GM18499 (cell line): ENCODE data around the gene KCNQ1OT1.
"Not testable (repeated sequence)": the region's sequence is repeated elsewhere in the genome, so short reads cannot be mapped to it uniquely, and the experiment has no call there.

Experiments used
- ATAC-seq: cut with Tn5 transposase; IDR thresholded peaks from one replicate; pipeline ENCODE4 v1.9.1; 2021; ENCODE audit warnings: moderate number of reproducible peaks; ENCODE audit not compliant: insufficient read depth, unreplicated experiment

KCNQ1OT1 gene

DNA sequence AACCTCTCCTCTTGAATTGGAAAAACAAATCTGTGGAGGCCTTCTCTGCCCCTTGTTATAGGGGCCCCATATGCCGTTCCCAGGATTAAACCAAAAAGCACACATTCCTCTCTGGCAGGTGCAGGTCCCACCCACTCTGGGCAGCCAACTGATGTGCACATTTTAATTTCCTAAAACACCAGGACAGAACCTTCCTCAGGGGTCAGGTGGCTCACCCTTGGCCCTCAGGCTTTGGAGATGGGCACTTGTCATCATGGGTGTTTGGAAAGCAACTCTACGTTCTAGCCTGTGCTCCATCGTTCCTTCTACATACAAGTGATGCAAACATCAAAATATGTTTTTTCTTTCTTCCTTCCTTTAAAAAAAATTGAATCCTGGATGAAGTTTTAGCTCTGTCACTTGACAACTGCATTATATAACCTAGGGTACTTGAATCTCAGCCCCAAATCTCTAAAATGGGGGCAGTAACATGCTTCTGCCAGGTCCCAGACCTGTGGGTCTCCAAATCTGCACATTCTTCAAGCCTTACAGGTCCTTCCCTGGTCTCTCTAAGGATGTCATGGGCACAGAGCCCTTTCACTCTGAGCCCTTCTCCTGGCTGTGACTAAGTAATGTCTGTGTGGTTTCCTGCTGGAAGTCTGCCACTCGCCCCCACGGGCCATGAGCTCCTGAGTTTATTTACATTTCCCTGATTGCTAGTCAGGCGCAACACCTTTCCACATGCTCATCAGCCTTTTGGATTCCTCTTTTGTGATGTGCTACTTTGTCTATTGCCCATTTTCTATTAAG, 43.8 kb downstream of the KCNQ1OT1 start:
- no peak for ATAC-seq

DNA sequence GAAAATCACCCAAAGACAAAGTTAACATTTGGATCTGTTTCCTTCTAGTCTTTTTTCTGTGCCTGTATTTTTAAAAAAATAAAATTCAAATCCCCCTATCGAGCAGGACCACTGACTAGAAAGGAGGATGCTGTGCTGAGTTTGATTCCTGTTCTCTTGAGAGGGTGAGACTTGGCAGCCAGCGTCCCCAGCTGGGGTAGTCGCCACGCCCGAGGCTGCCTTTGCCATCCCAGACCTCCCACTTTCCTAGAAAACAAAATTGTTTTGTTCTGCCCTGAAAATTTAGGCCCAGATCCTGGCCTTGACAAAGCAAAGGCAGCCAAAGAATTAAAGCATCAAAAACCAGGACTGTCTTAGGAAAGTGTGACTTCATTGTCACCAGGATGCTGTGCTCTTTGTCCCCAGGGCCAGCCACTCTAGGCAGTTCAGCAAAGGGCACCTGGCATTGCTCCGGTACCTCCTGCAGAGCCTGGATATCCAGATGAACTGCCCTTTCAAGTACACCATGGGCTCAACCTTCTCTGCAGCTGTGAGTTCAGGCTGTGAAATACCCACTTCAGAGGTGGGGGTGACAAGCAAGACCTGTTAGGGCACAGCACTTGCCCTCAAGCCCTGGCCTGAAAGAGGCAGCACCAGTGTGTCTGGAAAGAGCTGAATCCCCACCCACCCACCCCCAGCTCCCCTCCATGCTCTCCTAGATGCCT, 44.6 kb downstream of the KCNQ1OT1 start:
- no peak for ATAC-seq

DNA sequence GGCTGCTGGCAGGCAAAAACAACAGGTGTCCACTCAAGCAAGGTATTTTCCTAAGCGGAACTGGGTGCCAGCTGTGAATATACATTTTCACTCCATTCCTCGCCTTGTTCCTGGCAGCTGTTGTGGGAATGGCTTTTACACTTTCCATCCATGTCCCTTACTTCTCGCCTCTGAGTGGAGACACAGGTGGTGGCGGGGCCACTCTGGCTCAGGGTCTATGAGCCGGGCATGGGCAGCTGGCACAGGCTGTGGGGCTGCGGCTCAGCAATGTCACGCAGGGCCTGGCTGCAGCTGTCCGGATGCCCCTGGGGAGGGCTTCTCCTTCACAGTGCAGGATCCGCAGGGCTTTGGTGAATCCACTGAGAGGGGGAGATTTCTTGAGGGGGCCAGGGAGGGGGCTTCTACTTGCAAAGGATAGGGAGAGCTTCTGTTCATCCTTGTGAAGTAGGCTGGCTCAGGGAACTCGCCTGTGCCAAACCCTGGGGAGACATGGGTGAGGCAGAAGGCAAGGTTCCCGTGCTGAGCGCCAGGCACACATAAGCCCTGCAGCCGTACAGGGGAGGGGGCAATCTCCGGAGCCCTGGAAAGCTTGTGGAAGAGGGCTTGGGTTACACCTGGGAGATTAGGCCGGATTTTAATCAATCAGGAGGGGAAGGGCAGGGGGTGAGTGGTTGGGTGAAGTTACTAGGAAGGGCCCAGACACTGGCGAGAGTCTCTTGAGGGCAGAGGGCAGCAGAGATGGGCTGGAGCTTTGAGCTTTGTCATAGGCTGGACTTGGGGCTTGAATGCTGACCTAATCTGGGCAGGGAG, 45.7 kb downstream of the KCNQ1OT1 start:
- ATAC-seq: no peak

DNA sequence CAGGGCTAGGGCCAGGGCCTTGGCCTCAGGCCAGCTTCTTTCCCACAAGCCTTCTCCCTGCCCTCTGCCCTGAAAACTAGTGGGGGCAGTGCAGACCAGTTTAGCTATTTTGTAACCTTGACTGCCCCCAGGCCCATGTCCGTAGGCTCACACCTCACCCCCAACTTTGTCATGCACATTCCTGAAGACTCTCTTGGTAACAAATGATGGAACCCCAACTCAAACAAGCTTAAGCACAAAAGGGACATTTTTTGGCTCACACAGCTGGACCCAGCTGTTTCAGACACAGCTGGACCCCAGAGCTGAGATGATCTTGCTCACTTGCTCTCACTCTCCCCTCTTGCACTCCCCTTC, 46.6 kb downstream of the KCNQ1OT1 start:
- no peak for ATAC-seq

DNA sequence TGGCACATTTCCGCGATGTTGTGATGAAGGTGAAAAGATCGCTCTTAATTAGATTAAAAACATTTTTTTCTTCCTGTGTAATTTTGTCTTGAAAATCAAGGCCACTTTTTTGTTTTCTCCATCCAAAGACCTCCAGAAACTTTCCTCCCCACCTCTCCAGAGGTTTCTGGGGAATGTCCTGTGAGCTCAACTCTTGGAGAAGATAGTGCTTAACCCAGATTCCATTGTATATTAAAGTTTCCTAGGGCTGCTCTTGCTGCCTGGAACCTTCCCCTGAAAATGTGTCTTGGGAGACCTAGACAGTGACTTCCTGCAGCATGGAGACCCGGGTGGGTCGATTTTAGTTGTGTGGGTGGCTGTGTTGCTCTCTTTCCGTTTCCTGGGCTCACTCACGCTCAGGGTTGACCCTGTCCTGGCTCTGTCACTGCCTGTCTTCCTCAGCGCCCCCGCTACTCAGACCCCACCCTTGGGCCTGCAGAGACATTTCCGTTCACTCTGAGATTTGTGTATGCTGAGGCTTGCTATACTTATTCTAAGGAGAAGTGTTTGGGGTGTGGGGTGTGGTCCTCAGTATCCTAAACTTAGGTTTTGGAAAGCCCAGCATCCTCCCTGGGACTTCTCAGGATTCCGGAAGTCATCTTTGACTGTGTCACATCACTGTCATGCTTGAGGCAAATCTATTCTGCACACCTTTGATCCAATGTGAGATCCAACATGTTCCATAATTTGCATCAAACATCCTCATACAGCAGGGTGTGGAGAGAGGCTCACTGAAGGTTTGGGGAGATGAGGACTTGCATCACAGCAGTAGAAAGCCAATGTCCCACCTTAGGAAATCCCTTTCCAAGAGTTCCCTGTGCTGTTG, 47.2 kb downstream of the KCNQ1OT1 start:
- ATAC-seq: no peak

DNA sequence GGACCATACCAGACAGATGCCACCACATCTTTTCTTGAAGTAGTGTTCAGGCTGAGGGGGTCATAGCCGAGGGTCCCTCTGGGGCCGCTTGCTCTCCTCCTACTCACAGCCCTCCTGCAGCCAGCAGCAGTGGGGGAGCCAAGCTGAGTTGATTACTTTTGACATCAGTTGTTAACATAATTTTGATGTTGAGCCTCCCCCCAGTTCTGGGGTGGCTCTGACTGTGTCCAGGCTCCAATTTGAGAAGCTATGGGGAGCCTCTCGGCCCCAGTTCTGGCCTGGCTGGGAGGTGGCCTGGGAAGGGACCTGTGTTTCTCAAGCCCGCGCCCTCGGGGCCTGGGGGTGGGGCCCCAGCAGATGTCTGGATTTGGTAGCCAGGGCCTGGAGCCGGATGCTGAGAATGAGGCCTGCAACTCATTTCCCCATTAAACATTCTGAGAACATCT, 47.9 kb downstream of the KCNQ1OT1 start:
- no peak for ATAC-seq

DNA sequence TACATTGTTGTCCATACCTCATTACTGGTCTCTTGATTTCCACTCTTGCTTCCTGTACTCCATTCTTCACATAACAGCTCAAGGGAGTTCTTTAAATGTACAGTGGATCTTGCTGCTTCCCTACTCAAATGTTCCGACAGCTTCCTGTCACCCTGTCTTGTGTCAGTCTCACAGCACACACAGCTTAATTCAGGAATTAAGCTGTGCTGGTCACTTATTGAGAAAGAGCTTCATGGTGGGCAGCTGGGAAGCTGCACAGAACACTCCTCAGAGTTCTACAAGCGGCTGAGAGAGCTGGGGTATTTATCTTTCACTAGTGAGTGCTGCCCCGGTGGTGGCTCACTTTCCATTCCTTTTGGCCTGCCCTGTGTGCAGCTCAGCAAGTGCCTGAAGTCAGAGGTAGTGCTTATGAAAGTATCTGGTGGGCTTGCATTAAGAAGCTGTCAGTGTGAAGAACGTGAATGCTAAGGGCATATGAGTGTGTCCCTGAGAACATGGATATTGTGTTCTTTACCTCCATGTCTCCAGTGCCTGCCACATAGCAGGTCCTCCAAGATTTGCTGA, 48.7 kb downstream of the KCNQ1OT1 start:
- no peak for ATAC-seq

DNA sequence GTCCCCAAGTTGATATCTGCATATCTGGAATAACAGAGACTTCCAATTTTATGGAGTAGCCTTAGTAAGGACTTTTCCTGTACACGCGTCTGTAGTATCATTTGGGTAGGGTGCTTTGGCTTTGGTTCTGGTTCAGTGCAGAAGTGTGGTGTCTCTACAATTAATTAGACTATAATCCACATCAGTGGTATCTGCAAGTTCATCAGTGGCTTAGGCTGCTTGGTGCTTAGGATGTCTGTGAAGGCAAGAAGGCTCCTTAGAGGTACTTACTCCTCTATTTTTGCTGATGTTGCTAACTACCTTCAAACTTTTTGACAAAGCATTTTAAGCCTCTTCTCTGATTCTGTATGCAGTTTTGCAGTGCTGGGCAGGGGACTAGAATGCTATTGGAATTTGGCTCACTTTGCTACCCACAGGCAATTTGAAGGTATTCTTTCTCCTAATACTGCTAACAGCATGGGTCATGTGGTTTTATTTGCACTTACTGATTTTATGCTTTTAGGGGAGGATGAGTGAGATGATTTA, 49.4 kb downstream of the KCNQ1OT1 start:
- ATAC-seq: no peak

DNA sequence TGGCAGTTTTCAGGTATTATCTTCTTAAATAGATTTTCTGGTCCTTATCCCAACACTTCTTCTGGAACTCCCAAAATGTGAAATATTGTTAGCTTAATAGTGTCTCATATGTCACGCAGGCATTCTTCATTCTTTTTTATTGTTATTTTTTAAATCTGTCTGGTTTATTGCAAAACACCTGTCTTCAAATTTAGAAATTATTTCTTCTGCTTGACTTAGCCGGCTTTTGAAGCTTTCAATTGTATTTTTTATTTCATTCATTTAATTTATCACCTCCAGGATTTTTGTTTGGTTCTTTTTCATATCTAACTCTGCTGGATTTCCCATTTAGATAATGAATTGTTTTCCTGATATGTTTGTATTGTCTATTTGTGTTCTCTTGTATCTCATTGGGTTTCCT, 49.9 kb downstream of the KCNQ1OT1 start:
- no peak for ATAC-seq

DNA sequence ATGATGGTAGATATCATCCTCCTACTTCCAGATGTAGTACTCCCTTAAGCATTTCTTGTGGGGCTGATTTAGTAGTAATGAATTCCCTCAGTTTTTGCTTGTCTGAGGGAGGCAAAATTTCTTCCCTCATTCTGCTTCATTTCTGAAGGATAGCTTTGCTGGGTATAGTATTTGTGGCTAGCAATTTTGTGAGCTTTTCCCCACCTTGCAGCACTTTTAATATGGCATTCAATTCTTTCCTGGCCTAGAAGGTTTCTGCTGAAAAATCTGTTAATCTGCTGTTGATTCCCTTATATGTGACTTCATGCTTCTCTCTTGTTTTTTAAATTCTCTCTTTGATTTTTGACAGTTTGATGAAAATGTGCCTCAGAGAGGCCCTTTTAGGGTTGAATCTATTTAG, 50.4 kb downstream of the KCNQ1OT1 start:
- ATAC-seq: no peak

DNA sequence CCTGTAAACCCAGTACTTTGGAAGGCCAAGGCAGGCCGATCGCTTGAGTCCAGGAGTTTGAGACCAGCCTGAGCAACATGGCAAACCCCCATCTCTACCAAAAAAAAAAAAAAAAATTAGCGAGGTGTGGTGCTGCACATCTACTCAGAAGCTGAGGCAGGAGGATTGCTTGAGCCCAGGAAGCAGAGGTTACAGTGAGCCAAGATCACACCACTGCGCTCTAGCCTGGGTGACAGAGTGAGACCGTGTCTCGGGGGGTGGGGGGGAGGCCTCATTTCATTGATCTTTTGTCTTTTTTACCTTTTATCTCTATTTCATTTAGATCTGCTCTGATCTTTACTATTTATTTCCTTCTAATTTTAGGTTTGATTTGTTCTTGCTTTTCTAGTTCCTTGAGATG, 51.8 kb downstream of the KCNQ1OT1 start:
- ATAC-seq: no peak

DNA sequence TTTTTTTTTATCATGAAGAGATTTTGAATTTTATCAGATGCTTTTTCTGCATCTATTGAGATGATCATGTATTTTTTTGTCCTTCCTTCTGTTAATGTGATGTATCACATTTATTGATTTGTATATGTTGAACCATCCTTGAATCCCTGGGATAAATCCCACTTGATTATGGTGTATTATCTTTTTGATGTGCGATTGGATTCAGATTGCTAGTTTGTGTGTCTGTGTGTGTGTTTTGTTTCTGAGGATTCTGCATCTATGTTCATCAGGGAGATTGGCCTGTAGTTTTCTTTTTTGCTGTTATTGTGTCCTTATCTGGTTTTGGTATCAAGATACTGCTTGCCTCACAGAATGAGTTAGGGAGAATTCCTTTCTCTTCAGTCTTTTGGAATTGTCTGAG, 52.6 kb downstream of the KCNQ1OT1 start:
- ATAC-seq: no peak

DNA sequence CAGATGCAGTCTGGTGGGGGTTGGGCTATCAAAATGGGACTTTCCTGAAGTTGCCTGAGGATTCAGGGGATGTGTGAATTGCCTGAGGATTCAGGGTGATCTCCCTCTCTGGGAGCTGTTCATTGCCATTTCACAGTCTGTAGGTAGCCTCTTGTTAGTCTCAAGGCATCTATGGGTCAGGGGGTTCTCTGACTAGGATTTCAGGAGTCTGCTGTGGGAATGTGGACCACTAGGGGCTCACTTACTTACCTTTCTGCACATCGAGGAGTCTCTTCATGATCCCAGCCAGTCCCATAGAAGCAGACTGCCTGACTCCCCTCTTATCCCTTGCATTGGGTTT, 54.0 kb downstream of the KCNQ1OT1 start:
- ATAC-seq: no peak

DNA sequence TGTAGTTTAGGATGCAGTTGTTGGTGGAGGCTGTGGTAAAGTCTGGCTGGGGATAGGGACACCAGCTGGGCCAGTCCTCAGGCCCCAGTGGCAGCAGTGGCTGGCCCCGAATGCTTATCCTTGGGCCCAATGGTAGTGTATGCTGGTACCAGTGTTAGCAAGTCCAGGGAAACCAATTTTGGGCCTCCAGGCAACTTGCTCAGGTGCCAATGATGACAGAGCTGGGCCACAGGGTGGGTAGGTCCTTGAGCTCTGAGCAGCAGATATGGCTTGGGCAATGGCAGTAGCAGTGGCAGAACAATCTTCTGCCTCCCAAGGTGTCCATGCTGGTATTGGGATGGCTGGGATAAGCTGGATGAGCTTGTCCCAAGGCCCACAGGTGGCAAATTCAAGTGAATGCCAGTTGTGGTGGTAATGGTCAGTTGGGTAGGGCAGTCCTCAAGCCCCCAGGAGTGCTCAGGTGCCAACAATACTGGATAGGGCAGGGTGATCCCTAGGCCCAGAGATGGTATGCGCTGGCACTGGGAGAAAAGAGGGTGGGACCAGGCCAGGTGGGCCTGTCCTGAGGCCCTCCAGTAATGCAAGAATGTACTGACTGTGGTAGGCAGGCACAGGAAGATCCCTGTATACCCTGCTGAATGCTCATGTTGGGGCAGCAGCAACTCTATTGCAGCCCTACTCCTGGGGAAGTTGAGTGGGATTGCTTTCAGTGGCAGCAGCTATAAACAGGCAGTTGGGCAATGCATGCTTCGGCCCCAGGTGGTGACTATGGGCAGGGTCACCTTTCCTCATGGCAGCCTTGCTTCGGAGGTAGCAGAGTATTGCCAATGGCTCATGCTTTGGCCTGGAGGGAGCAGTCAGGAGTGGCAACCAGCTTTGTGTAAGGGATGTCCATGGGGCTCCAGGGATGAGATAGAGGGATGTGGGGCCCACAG, 54.7 kb downstream of the KCNQ1OT1 start:
- ATAC-seq: no peak

DNA sequence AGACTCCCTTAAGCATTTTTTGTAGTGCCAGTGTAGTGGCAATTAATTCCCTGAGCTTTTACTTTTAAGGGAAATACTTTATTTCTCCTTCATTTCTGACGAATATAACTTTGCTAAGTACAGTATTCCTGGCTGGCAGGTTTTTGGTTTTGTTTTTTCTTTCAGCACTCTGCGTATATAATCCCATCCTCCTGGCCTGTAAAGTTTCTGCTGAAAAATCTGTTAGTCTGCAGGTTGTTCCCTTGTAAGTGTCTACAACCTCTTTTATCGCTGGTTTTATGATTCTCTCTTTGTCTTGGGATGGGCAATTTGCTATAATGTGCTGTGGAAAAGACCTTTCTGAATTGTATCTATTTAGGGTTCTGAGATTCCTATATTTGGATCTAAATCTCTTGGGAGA, 56.0 kb downstream of the KCNQ1OT1 start:
- no peak for ATAC-seq

DNA sequence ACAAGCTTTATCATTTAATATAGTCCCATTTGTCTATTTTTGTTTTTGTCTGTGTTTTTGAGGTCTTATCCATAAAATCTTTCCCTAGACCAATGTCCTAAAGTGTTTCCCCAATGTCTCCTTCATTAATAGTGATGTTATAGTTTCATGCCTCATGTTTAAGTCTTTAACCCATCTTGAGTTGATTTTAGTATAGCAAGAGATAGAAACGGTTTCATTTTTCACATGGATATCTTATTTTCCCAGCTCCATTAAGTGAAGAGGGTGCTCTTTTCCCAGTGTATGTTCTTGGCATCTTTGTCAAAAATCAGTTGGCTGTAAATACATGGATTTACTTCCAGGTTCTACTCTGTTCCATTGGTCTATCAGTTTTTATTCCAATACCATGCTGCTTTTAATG, 58.2 kb downstream of the KCNQ1OT1 start:
- no peak for ATAC-seq

DNA sequence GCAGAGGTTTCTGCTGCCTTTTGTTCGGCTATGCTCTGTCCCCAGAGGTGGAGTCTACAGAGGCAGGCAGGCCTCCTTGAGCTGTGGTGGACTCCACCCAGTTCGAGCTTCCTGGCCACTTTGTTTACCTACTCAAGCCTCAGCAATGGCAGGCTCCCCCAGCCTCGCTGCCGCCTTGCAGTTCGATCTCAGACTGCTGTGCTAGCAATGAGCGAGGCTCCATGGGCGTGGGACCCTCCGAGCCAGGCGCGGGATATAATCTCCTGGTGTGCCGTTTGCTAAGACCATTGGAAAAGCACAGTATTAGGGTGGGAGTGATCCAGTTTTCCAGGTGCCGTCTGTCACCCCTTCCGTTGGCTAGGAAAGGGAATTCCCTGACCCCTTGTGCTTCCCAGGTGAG, 60.0 kb downstream of the KCNQ1OT1 start:
- ATAC-seq: not testable (repeated sequence)

DNA sequence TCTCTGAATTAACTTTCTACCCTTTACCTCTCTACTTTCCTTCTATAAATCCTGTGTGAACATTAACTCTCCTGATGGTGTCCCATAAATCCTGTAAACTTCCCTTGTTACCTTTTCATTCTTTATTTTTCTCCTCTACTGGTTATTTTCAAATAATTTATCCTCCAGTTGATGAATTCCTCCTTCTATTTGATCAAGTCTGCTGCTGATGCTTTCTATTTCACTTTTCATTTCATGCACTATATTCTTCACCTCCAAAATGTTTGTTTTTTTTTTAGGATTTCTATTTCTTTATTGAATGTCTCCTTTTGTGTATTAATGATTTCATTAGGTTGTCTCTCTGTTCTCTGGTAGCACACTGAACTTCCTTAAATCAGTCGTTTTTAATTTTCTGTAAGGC, 68.6 kb downstream of the KCNQ1OT1 start:
- no peak for ATAC-seq

DNA sequence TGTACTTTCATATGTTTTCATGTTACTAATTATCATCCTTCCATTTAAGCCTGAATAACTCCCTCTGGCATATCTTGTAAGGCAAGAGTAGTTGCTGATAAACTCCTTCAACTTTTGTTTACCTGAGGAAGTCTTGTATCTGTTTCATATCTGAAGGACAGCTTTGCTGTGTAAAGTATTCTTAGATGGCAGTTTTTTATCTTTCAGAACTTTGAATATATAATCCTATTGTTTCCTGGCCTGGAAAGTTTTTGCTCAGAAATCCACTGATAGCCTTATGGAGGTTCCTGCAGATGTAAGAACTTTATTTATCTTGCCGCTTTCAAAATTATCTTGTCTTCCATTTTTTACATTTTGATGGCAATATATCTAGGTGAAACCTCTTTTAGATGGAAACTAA, 69.1 kb downstream of the KCNQ1OT1 start:
- ATAC-seq: no peak
